SK-MEL-5 (cell line): ENCODE results near the gene SCYGR8. TPM values are rescaled to one million over a fixed set of nuclear protein-coding genes. Genes with fewer than 3 reads are reported as not detected.
A peak's percentile ranks its signal among the peaks of the same experiment; 100 is the strongest.
"Not testable (repeated sequence)": the region's sequence is repeated elsewhere in the genome, so short reads cannot be mapped to it uniquely, and the experiment has no call there.

ENCODE experiments used
- DNase-seq: peaks from one replicate; pipeline ENCODE4 v3.0.0-alpha.2; 2016; ENCODE audit warnings: low read depth, low spot score
- in situ Hi-C: cut with HindIII; loops from 2 replicates; pipeline ENCODE4 v1.10.0; 2016; ENCODE audit warnings: low sequenced_read_pairs, high pct_unique_total_duplicates, low pct_unique_long_range_greater_than_20kb
- total RNA-seq: library from RNA; depleted of rRNA; stranded (reverse); fragments of >200 nt; shearing (Covaris generic); gene quantifications from 2 replicates; pipeline ENCODE4 v1.2.3, GENCODE V29; 2014

The SCYGR8 gene
- total RNA-seq, 1 experiment from 2014 or later, result not detected

DNA sequence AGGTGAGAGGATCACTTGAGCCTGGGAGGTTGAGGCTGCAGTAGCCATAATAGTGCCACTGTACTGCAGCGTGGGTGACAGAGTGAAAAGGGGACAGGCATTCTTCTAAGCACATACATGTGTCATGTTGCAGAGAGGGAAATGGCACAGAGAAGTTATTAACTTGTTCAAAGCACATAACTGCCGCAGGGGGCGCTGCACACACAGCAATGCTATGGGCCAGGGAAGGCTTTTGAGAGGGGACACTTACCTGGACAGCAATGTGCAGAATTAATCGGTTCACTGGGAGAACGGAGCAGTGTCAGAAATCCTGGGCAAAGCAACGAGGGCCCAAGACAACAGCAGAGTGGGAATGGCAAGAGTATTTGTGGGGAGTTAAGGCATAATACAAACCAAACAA is 2.4 kb downstream of the SCYGR8 start:
- in situ Hi-C loops, result no loop called here
- DNase-seq, result peak; percentile 66

GRCh38 chr2:227756261-227756660 is 10.6 kb downstream of the SCYGR8 start:
- in situ Hi-C loops, DNase-seq: not testable (repeated sequence)

- in situ Hi-C loops, result no loop called here
- DNase-seq, result peak; percentile 12
Measured at GRCh38 chr2:227759411-227760118, 13.9 kb downstream of the SCYGR8 start.

DNA sequence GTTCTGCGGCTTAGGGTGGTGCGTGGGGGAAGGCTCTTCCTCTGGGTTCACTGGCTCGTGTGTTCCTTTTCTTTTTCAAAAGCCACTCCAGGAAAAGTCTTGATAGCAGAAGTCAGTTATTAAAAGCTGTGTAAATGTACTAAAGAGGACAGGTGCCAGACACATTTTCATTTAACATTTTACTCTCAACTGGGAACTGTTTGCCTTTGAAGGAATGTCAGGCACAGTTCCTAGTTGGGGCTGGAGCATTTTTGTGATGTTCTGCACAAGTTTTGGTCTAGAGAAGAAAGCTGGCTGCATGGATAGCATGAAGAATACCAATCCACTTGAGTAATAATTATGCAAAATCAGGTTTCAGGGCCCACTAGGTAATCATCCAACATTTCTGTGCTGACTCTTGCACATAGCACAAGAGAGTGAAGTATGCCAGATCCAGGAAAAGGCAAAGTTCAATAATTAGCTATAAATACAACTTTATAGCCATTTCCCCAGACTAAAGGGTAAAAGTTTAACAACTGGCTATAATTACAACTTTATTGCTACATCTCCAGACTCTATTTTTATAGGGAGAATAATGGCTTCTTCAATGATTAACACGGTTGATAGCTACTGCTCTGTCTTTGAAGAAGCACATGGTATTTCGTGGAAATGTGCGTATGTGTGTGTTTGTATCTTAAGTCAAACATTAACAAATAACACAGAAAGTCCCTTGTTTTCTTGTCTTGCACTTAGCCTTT is 16.2 kb downstream of the SCYGR8 start:
- in situ Hi-C loops, result no loop called here
- no peak for DNase-seq

DNA sequence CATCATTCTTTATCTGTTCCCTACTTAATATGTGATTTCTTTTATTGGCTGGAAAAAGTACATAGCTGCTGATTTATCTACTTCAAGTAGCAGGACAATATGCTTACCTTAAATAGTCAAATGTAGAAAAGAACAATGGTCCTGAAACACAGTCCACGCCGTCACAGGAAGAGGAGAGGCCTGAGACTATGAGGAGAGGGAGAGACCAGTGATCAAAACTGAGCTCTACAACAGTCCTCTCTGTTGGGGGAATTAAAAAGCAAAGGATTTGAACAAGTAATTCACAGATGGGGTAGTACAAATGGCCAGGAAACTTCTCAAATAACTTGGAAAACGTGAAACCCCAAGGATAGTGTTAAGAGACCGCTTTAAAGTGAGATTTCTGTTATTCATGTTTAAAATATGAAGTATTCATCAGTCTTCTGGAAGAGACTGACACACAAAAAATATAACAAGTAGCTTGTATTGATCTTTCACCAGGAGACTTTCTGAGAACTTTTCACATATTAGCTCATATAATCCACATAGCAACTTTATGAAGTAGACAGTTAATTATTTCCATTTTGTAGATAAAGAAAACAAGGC is 20.2 kb downstream of the SCYGR8 start:
- in situ Hi-C loops, result no loop called here
- no peak for DNase-seq

- DNase-seq, result peak; percentile 86
- in situ Hi-C loops, result no loop called here
Measured at GRCh38 chr2:227766373-227766883, 20.7 kb downstream of the SCYGR8 start.

DNA sequence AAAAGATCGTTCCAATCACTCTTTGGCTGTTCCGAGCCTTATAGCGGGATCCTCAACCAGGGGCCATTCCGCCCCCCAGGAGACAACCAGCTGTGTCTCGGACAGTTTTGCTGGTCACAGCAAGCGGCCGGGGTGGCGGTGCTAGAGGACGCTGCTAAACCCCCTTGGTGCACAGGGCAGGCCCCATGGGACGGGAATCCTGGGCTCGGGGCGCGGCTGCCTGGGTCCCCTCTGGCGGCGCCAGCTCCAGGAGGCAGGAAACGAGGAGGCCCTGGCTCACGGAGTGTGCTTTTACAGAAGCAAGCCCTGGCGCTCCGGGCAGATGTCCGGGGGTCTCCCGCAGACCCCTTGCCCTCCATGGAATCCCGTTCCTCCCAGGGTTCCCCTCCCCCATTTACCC is 22.1 kb downstream of the SCYGR8 start:
- no peak for DNase-seq
- in situ Hi-C loops, result no loop called here

DNA sequence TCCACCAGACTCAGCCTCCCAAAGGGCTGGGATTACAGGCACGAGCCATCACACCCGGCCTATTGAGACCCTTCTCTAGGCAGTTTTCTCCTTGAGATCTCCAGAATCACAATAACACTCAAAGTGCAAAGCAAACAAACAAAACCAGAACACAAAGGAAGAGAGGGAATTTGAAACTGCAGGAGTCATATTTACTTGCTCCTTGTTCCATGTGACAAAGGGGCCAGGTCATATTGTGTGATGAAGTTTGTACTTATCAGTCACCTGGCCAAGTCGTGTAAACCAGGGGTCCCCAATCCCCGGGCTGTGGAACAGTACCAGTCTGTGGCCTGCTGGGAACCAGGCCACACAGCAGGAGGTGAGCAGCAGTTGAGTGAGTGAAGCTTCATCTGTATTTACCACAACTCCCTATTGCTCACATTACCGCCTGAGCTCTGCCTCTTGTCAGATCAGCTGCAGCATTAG is 26.5 kb downstream of the SCYGR8 start:
- in situ Hi-C loops, result no loop called here
- DNase-seq, result no peak

- in situ Hi-C loops, result no loop called here
- DNase-seq, result no peak
Measured at GRCh38 chr2:227772932-227773331, 27.2 kb downstream of the SCYGR8 start.

DNA sequence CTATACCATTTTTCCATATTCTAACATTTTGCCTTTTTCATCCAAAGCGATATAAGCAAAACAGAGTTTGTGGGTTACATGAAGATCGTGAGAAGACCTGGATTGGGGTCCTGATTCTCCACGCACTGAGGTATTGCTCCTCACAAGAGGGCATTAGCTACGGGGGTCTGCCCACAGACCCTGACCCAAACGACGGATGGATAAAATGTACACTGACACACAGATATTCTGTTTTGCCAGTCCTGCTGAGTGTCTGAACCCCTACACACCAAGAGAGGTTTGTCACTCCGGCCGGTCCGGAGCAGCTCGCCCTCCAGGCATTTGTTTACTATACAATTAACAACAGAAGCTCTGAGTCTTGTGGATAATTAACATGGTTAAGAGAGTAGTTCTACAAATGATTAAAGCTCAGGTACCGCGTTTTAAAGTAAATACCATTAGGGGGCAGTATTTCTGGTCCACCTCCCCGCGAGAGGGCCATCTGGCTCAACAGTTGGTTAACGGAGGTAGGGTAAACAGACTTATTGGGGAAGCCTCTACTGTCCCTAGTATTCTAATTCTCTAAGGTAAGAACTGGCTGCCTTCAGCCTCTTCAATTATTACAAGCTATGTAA is 28.4 kb downstream of the SCYGR8 start:
- in situ Hi-C loops, result no loop called here
- peak; percentile 20 for DNase-seq

GRCh38 chr2:227774895-227775842 is 29.5 kb downstream of the SCYGR8 start:
- in situ Hi-C loops, result no loop called here

DNA sequence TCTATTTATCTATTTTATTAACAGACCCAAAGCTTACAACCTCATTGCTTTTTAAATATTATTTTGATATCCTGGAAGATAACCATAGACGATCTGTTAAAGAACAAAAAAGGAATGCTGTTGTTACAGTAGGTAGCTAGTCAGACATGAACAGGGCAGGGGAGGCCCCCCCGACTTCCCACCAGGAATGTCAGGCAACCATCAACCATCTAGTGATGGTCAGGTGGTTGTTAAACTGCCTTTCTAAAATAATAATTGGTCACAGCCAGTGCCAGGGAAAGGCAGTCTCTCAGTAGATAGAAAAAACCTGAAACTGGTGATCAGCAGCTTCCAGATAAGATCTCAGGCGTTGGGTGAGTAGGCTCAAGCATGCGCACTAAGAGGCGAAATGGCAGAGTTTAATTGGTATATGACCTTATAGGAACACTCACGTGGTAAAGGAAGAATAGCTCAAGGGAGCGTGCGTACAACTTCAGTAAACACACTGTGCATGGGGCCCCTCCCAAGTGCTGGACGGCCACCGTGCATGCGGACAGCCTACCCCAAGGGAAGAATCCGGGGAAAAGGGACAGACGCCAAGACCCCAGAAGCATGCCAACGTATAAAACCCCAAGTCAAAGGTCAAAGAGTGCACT is 35.4 kb downstream of the SCYGR8 start:
- in situ Hi-C loops, result no loop called here
- DNase-seq, result peak; percentile 14

More at GRCh38 chr2:227774895-227775842, 29.5 kb downstream of the SCYGR8 start:
- DNase-seq, result no peak

DNA sequence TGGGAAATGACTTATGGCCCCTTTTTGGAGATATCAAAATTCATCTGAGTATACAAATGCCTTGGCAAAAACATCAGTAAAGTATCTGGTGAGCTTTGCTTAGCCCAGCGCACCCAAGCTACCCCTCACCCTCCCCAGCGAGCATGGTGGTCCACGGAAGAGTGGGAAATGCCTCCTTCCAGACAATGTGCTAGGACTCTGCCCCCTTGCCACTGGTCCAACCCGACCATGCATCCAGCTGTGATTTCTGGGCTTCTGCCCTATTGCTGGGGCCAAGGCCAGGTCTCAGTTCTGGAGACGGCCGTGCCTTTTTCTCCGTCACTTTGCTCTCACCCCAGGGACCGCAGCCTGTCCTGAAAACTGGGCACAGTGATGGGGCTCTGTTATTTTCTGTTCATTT is 36.1 kb downstream of the SCYGR8 start:
- no peak for DNase-seq
- in situ Hi-C loops, result no loop called here

- in situ Hi-C loops, result no loop called here
- DNase-seq, result no peak
Measured at GRCh38 chr2:227782804-227783203, 37.1 kb downstream of the SCYGR8 start.

- no peak for DNase-seq
- in situ Hi-C loops, result no loop called here
Measured at GRCh38 chr2:227783404-227784138, 37.9 kb downstream of the SCYGR8 start.

- no peak for DNase-seq
- in situ Hi-C loops, result no loop called here
Measured at GRCh38 chr2:227785293-227785692, 39.6 kb downstream of the SCYGR8 start.
